Left lung (tissue), 10 donors: ENCODE data around the gene COQ9. TPM values are rescaled to one million over a fixed set of nuclear protein-coding genes. Genes with fewer than 3 reads are reported as not detected.

Experiments used
- ATAC-seq: fragments of 200-7000 bp; cut with Tn5 transposase; one replicate; pipeline ENCODE4 v1.9.1; 2020; ENCODE audit warnings: moderate library complexity
- DNase-seq, 4 donors: peaks; one replicate each; pipeline ENCODE4 v3.0.0-alpha.2; 2013 to 2020
- H3K27ac ChIP-seq, 2 donors: fragments of 200-600 bp; sonication (generic) in 1 of 2; one replicate each; pipeline versions ENCODE4 v1.5.0 to v1.8.0; 2020 to 2021
- H3K27me3 ChIP-seq, 2 donors: fragments of 200-600 bp; sonication (generic) in 1 of 2; one replicate each; pipeline versions ENCODE4 v1.5.0 to v1.8.0; 2020 to 2021
- H3K36me3 ChIP-seq, 2 donors: fragments of 200-600 bp; sonication (generic) in 1 of 2; one replicate each; pipeline versions ENCODE4 v1.5.0 to v1.8.0; 2020 to 2021
- H3K4me1 ChIP-seq, 2 donors: fragments of 200-600 bp; one replicate each; pipeline ENCODE4 v1.8.0; 2021
- H3K4me3 ChIP-seq, 2 donors: fragments of 200-600 bp; sonication (generic) in 1 of 2; one replicate each; pipeline versions ENCODE4 v1.5.0 to v1.8.0; 2020 to 2021; ENCODE audit warnings: mild to moderate bottlenecking in 1 of 2
- H3K9me3 ChIP-seq, 2 donors: fragments of 200-600 bp; sonication (generic) in 1 of 2; one replicate each; pipeline versions ENCODE4 v1.5.0 to v1.8.0; 2020 to 2021
- intact Hi-C, 2 donors: fragments of 100-400 bp; cut with DNase I; formaldehyde crosslinking; loops; one replicate each; pipeline versions ENCODE4 v1.11.2 to v1.14.2; 2022
- polyA plus RNA-seq, 6 donors: library from polyadenylated mRNA; unstranded; fragments of 120-200 nt; gene quantifications; one replicate each; pipeline ENCODE4 v1.2.1, GENCODE V29; 2013; ENCODE audit not compliant: insufficient read length in 6 of 6
- total RNA-seq, 2 donors: library from RNA; stranded (reverse); fragmentation: NEBNext Ultra II Directional; extraction: Animal tissue kit (Norgen Biotek cat#: 25700); gene quantifications; one replicate each; pipeline ENCODE4 v1.2.1, GENCODE V29; 2021
- TF ChIP-seq, protein P1 (sequence below), 2 donors: fragments of 200-600 bp; sonication (generic) in 1 of 2; IDR thresholded peaks; one replicate each; pipeline versions ENCODE4 v1.5.0 to v1.8.0; 2021; ENCODE audit warnings: antibody characterized with exemption in 2 of 2
- donor health status: DM: no; HTN: yes; CAD: no.
- donor health status: DM: no; HTN: no; CAD: no.

COQ9 gene
- total and polyA plus RNA-seq, 8 donors, result 47.3 to 67.8 (median 60.7) TPM

GRCh38 chr16:57477531-57478202 is 30.4 kb downstream of the COQ9 start:
- Histone ChIP-seq H3K27ac (no peak overlapping the region), H3K27me3 (peaks cover 0 to 8% of the 10 kb centered on the region in 2 donors), H3K36me3 (peaks cover 0 to 24% of the 10 kb centered on the region in 2 donors), H3K9me3 (no peaks in the 10 kb centered on the region), H3K4me3 (no peak overlapping the region), H3K4me1 (peaks cover 43 to 54% of the 10 kb centered on the region in 2 donors)
- ATAC-seq (peak; percentile 45), DNase-seq (peak in 1 of 4 donors; percentile 51)
- TF ChIP-seq, protein P1, sequence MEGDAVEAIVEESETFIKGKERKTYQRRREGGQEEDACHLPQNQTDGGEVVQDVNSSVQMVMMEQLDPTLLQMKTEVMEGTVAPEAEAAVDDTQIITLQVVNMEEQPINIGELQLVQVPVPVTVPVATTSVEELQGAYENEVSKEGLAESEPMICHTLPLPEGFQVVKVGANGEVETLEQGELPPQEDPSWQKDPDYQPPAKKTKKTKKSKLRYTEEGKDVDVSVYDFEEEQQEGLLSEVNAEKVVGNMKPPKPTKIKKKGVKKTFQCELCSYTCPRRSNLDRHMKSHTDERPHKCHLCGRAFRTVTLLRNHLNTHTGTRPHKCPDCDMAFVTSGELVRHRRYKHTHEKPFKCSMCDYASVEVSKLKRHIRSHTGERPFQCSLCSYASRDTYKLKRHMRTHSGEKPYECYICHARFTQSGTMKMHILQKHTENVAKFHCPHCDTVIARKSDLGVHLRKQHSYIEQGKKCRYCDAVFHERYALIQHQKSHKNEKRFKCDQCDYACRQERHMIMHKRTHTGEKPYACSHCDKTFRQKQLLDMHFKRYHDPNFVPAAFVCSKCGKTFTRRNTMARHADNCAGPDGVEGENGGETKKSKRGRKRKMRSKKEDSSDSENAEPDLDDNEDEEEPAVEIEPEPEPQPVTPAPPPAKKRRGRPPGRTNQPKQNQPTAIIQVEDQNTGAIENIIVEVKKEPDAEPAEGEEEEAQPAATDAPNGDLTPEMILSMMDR (IDR thresholded peaks at IDR 0.05), result no peak
- intact Hi-C loops, result no loop called here

DNA sequence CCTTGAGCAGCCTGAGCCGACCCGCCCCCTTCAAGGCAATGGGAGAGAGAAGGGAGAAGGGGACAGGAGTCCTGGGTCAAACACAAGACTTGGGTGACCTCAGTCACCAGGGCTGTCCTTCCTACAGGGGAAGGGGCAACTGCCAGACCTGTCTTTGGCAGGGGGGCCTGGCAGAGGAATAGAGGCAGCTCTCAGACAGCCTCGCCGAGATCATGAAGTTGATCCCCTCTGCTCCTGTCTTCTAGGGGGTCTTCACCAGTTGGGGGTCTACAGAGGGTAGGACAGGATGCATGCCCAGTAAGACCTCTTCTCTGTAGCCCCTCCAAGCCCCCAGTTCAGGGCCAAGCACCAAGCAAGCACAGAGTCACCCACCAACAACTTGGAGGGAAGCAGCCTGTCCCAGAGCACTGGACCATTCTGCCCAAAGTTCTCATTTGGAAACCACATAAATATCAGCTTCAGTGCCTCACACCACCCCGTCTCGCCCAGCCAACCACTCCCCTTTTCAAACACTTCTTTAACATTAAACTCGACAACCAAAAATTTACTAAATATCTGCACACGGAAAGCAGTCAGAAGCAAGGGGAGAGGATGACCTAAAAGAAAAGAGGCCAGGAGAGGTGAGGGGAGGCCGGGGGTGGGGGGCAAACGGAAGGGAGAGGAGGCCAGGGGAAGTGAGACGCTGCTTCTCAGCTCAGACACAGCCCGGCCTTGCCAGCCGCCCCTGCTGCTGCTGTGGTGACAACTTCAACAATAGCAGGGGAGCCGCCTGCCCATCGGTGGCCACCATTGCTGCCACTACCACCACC is 31.3 kb downstream of the COQ9 start:
- intact Hi-C loops, result no loop called here
- no peaks in the 10 kb centered on the region for H3K9me3 ChIP-seq
- DNase-seq (no peak), ATAC-seq (no peak)
- TF ChIP-seq, protein P1 (IDR thresholded peaks at IDR 0.05), result no peak
- H3K4me3 ChIP-seq, result peak overlapping the region; percentile 29 to 44
- peak overlapping the region; percentile 19 to 24 for H3K27ac ChIP-seq
- H3K36me3 ChIP-seq, result peaks cover 0 to 16% of the 10 kb centered on the region in 2 donors
- H3K27me3 ChIP-seq, result peaks cover 0 to 8% of the 10 kb centered on the region in 2 donors
- H3K4me1 ChIP-seq, result peaks cover 43 to 54% of the 10 kb centered on the region in 2 donors

DNA sequence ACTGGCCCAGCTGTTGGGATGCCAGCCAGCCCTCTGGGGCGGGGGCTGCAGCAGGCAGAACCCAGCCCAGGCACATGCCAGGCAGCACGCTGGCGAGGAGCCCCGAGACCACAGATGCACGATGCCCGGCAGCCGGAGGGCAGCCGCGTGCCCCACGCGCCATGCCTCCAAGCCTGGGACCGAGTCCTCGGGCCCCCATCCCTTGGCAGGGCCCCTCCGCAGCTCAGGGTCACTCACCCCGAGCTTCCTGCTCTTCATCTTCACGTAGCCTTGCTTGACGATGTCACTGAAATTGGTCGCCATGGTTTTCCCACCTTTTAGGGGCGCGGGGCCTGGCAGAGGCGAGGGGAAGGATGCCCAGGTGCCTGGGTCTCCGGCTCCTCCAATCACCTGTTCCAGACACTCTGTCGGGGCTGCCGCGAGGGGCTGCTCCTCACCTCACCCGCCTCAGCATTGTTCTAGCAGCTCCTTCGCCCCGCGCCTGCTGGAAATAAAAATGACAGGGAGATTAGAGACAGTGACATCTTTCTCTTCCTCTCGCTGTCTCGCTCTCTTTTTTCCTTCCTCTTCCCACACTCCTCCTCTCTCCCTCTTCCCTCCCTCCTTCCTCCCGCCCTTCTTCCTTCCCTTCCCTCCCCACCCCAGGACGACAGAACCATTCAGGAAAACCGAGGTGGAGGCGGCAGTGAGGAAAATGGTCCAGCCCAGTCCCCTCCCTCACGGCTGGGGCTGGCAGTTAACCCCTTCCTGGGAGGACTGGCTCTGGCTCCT is 32.1 kb downstream of the COQ9 start:
- H3K9me3 ChIP-seq, result no peaks in the 10 kb centered on the region
- H3K27ac ChIP-seq, result peak overlapping the region; percentile 19 to 24
- peak overlapping the region; percentile 29 to 44 for H3K4me3 ChIP-seq
- ATAC-seq (peak; percentile 12), DNase-seq (peak in 1 of 4 donors; percentile 44)
- intact Hi-C loops, result no loop called here
- peaks cover 0 to 8% of the 10 kb centered on the region in 2 donors for H3K27me3 ChIP-seq
- H3K36me3 ChIP-seq, result peaks cover 0 to 8% of the 10 kb centered on the region in 2 donors
- peaks cover 43 to 54% of the 10 kb centered on the region in 2 donors for H3K4me1 ChIP-seq
- TF ChIP-seq, protein P1 (IDR thresholded peaks at IDR 0.05), result no peak

- Histone ChIP-seq H3K9me3 (no peaks in the 10 kb centered on the region), H3K36me3 (no peaks in the 10 kb centered on the region), H3K4me3 (peak overlapping the region in 1 of 2 donors; percentile 44), H3K27ac (peak overlapping the region; percentile 24 to 26), H3K4me1 (peaks cover 50 to 60% of the 10 kb centered on the region in 2 donors), H3K27me3 (peaks cover 0 to 12% of the 10 kb centered on the region in 2 donors)
- TF ChIP-seq, protein P1 (IDR thresholded peaks at IDR 0.05), result no peak
- intact Hi-C loops, result no loop called here
- DNase-seq, result peak in 1 of 4 donors; percentile 63
- ATAC-seq, result peak; percentile 72
These were observed 32.9 kb downstream of the COQ9 start for GRCh38 chr16:57479976-57480753.
